Measurements from ENCODE around the gene WDR64. TPM values are rescaled to one million over a fixed set of nuclear protein-coding genes. Genes with fewer than 3 reads are reported as not detected.
"Not testable (repeated sequence)": the region's sequence is repeated elsewhere in the genome, so short reads cannot be mapped to it uniquely, and the experiment has no call there.

Gene WDR64
- total RNA-seq, 1 donor from 2014 or later, result not detected

GRCh38 chr1:241800640-241801039, 148.6 kb downstream of the WDR64 start:
- no peak for DNase-seq

DNA sequence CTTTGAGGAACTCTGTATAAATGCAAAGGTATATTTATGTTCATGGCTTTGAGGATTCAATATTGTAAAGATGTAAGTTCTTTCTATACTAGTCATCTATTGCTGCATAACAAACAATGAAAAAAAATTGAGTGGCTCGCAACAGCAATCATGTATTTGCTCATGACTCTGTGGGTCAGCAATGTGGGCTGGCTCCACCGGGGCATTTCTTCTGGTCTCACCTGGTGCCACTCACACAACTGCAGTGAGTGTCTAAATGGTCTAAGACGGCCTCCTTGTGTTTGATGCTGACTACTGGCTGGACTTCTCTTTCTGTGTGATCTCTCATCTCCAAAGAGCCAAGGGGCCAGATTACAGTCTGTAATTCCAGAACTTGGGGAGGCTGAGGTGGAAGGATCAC, 150.8 kb downstream of the WDR64 start:
- no peak for DNase-seq

DNA sequence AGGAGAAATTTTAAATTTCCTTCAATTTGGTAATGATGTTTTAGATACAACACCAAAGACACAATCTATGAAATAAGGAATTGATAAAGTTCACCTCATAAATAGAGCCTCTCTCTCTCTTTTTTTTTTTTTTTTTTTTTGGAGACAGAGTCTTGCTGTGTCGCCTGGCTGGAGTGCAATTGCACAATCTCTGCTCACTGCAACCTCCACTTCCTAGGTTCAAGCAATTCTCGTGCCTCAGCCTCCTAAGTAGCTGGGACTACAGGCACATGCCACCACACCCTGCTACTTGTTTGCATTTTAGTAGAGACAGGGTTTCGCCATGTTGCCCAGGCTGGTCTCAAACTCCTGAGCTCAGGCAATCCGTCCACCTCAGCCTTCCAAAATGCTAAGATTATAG, 152.6 kb downstream of the WDR64 start:
- not testable (repeated sequence) for DNase-seq

GRCh38 chr1:241808265-241808664, 156.2 kb downstream of the WDR64 start:
- peak; percentile 7 for DNase-seq

GRCh38 chr1:241810769-241811405, 158.8 kb downstream of the WDR64 start:
- DNase-seq, result no peak

- DNase-seq, result no peak
These were observed 161.8 kb downstream of the WDR64 start for GRCh38 chr1:241813768-241814320.

- no peak for DNase-seq
These were observed 163.9 kb downstream of the WDR64 start for GRCh38 chr1:241816008-241816407.

DNA sequence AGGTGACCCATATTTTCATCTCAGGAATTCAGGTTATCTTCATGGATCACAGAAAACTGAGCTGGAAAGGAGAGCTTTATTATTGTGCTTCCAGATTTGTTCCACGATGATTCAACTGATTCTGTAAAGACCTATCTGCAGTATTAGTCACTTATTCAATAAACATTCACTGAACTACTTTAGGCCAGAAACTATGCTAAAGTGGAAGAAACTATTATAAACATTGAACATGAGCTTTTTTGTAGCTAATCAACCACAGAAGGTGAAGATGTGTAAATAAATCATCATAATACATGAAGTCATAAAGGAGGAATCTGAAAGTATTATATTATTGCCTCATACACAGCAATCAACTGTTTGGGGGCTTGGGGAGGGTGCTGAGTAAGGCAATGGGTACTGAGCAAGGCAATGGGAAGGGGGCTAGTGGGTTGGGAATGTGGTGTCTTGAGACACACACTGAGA, 165.3 kb downstream of the WDR64 start:
- no peak for DNase-seq

GRCh38 chr1:241817956-241818612, 166.0 kb downstream of the WDR64 start:
- no peak for DNase-seq

GRCh38 chr1:241819340-241819866, 167.3 kb downstream of the WDR64 start:
- no peak for DNase-seq

DNA sequence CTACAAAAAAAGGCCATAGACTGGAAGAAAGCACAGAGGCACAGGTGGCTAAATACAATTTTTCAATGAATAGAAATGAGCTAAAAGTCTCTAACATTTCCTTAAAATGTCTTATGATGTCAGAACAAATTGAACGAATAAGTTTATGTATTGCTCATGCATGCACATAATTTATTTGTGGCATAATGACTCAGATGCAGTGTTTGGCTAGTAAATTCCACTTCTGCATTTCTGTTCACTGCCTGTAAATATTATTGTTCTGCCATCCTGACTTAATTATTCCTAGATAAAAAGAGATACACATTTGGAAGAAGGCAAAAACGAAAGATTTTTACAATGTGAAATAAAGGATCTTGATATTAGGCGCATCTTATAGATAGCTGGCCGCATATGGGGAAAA, 169.3 kb downstream of the WDR64 start:
- no peak for DNase-seq

- DNase-seq, result no peak
These were observed 170.8 kb downstream of the WDR64 start for GRCh38 chr1:241822846-241823245.

GRCh38 chr1:241823925-241824324, 171.8 kb downstream of the WDR64 start:
- DNase-seq, result no peak

DNA sequence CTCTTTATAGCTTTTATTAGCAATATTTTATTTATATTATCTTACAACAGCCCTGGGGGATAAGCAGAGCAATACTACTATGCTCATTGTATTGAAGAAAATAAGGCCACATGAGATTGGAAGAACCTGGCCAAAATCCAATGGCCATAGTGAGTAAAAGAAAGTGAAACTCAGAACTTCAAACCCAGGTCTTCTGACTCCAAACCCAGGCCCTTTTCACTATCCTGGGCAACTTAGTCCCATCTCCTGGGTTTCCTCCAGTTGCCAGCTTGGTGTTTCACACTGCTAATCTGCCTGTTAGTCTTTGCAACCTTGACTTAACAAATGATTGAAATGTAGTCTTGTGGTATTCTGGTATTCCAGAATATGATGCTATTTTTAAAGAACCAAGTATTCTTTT, 173.5 kb downstream of the WDR64 start:
- DNase-seq, result no peak

GRCh38 chr1:241826613-241827012, 174.5 kb downstream of the WDR64 start:
- not testable (repeated sequence) for DNase-seq

- no peak for DNase-seq
These were observed 175.2 kb downstream of the WDR64 start for GRCh38 chr1:241827264-241827663.

- DNase-seq, result peak; percentile 11
These were observed 176.5 kb downstream of the WDR64 start for GRCh38 chr1:241828463-241829021.

DNA sequence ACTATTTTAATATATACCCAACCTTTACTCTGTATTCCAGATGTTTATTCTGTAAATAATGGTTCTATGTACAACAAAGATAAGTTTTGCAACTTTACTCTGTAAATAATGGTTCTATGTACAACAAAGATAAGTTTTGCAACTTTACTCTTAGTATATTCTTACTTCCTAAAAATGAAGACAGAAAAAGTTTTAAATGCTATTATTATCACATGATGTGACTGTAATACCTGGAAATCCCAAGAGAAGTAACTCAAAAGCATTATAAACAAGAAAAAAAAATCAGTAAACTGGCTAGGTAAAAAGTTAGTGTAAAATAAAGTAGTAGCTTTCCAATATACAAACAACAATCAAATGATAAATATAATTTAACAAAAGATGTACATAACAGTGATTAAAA, 177.4 kb downstream of the WDR64 start:
- DNase-seq, result no peak

DNA sequence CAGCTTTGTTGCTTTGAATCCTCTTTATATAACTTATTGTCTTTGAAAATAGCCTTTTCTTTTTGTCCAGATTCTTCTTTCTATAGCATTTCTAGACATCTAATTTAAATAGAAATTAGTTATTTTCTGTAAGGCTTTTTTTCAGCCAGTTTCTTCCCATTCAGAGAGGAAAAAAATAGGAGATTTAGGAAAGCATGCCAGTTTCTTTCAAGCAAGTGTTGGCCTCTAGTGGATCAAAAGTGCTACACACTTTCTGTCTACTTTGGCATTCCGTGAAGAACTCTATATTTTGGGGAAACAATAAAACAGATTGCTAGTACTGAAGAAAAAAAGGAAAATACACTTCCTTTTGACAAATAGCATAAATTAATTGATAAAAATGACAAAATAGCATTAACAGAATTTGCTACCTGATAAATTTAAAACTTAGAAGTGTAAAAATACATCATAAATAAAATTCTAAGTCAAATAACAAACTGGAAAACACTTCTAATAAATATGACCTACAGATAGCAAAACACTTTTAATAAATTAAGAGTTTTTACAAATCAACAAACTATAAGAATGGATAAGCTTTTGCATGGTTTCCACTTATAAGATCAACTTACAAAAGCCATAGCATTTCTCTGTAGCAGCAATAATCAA, 182.8 kb downstream of the WDR64 start:
- peak; percentile 60 for DNase-seq

GRCh38 chr1:241836941-241837340, 184.9 kb downstream of the WDR64 start:
- no peak for DNase-seq

DNA sequence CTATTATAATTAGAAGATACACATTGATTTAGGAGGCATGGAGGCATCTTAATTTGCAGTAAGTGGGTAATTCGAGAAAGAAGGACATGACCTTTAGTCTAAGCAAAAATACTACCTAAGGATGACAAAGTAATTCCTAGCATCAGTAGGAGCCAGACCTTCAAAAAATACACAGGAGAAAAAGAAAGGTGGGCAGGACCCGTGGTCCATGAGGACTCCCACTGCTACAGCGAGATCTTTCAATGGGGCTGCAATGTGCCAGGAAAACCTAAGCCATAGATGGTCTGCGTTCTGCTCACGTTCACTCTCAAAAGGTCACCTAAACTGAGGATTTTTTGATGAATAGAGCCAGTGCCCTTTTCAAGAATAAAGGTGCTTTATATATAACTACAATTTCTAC, 185.3 kb downstream of the WDR64 start:
- no peak for DNase-seq

GRCh38 chr1:241837901-241838300, 185.8 kb downstream of the WDR64 start:
- DNase-seq, result no peak

DNA sequence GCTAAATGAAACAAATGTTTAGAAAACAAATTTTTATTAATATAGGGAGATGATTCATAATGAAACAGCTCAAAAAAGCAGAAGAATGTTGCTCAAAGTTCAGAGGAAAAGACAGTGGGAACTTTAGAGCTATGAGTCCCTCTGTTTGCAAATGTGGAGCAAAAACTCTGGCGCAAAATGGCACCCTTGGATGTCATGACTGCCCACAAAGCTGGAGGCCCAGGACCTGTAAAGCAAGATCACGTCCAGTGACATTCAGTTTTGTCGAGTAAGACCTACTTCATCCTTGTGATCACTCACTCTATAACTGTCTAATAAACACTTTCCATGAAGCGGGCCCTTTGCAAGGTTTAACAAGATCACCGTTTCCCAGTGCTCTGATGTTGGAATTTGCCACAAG, 186.8 kb downstream of the WDR64 start:
- no peak for DNase-seq

Measured in tongue (tissue), 2 donors.